Measurements from ENCODE around the gene UBE2B.

The UBE2B gene

GRCh38 chr5:134437847-134438581 is 66.6 kb downstream of the UBE2B start:
- Mint-ChIP-seq H3K27me3 (no peaks in the 10 kb centered on the region), H3K4me1 (ENCODE audit: low read depth) (peaks cover 28% of the 10 kb centered on the region), H3K4me3 (no peak overlapping the region), H3K27ac (no peak overlapping the region), H3K36me3 (ENCODE audit: low read depth) (no peaks in the 10 kb centered on the region), H3K9me3 (no peaks in the 10 kb centered on the region)

GRCh38 chr5:134438721-134439123 is 67.4 kb downstream of the UBE2B start:
- Mint-ChIP-seq H3K4me1 (ENCODE audit: low read depth) (peaks cover 22% of the 10 kb centered on the region), H3K27me3 (no peaks in the 10 kb centered on the region), H3K36me3 (ENCODE audit: low read depth) (no peaks in the 10 kb centered on the region), H3K27ac (no peak overlapping the region), H3K9me3 (no peaks in the 10 kb centered on the region), H3K4me3 (no peak overlapping the region)

GRCh38 chr5:134439210-134439654 is 67.9 kb downstream of the UBE2B start:
- Mint-ChIP-seq H3K27me3 (no peaks in the 10 kb centered on the region), H3K36me3 (ENCODE audit: low read depth) (no peaks in the 10 kb centered on the region), H3K4me1 (ENCODE audit: low read depth) (peaks cover 22% of the 10 kb centered on the region), H3K9me3 (no peaks in the 10 kb centered on the region), H3K4me3 (no peak overlapping the region), H3K27ac (no peak overlapping the region)

- no peaks in the 10 kb centered on the region for H3K9me3 Mint-ChIP-seq
- peaks cover 22% of the 10 kb centered on the region for H3K4me1 Mint-ChIP-seq (ENCODE audit: low read depth)
- H3K4me3 Mint-ChIP-seq, result no peak overlapping the region
- H3K27ac Mint-ChIP-seq, result no peak overlapping the region
- no peaks in the 10 kb centered on the region for H3K36me3 Mint-ChIP-seq (ENCODE audit: low read depth)
- H3K27me3 Mint-ChIP-seq, result no peaks in the 10 kb centered on the region
These were observed 68.9 kb downstream of the UBE2B start for GRCh38 chr5:134440201-134440755.

All from stimulated activated naive CD8-positive, alpha-beta T cell treated with anti-CD3 and anti-CD28 coated beads, Interleukin-15, Interleukin-2, amounts not matched to agents 100 ng/mL and 50 ng/mL, for 24 hours (primary cell).